A549 (cell line): Measurements from ENCODE around the gene CAMKK2. TPM values are rescaled to one million over a fixed set of nuclear protein-coding genes. Genes with fewer than 3 reads are reported as not detected.

ENCODE experiments used
- ATAC-seq, 2 experiments: fragments of 200-7000 bp in 1 of 2; fragments of >200 bp in 1 of 2; cut with Nextera tagmentation in 1 of 2; cut with Tn5 transposase in 1 of 2; 3 replicates each; pipeline versions ENCODE4 v1.8.0 to v1.9.1; 2018 to 2020; ENCODE audit warnings: mild to moderate bottlenecking in 1 of 2, moderate library complexity in 1 of 2
- CTCF ChIA-PET: fragments of 300-600 bp; sonication (Branson Sonifier 250); formaldehyde crosslinking; extraction: SDS; loops from one replicate; lab custom pipeline; 2021; ENCODE audit warnings: antibody characterized with exemption, inconsistent platforms; lab: Yijun Ruan, JAX
- POLR2A ChIA-PET: fragments of 350-600 bp; formaldehyde crosslinking; extraction: SDS; loops from one replicate; lab custom pipeline; 2021; ENCODE audit warnings: antibody characterized with exemption, inconsistent platforms; lab: Yijun Ruan, JAX
- DNase-seq, 2 experiments: peaks; one replicate each; pipeline versions ENCODE4 v3.0.0 to v3.0.0-alpha.2; 2011 to 2016; ENCODE audit warnings: low read depth in 1 of 2, low spot score in 1 of 2
- FAIRE-seq: peaks from 2 replicates; lab custom pipeline; 2011; peaks lifted over from hg19 to GRCh38; lab: Jason Lieb, UNC
- H3K27ac ChIP-seq, 2 experiments: fragments of >200 bp; sonication (Bioruptor Twin); formaldehyde crosslinking; 3 replicates each; pipeline ENCODE4 v1.5.1; 2016 to 2017
- H3K4me1 ChIP-seq: fragments of >200 bp; sonication (Bioruptor Twin); formaldehyde crosslinking; 3 replicates; pipeline ENCODE4 v1.6.1; 2016
- H3K4me2 ChIP-seq: fragments of >200 bp; sonication (Bioruptor Twin); formaldehyde crosslinking; 3 replicates; pipeline ENCODE4 v1.6.1; 2016
- H3K4me3 ChIP-seq: fragments of >200 bp; sonication (Bioruptor Twin); formaldehyde crosslinking; 3 replicates; pipeline ENCODE4 v1.5.1; 2016
- H3K9me3 ChIP-seq: fragments of >200 bp; sonication (Bioruptor Twin); formaldehyde crosslinking; 3 replicates; pipeline ENCODE4 v1.6.1; 2016
- CHD4 ChIP-seq: fragments of 200-600 bp; sonication (generic); IDR thresholded peaks from 2 replicates; pipeline ENCODE4 v1.6.1; 2016; ENCODE audit warnings: antibody characterized with exemption, mild to moderate bottlenecking, borderline replicate concordance
- EHF ChIP-seq: fragments of 250-450 bp; sonication (Bioruptor Pico); IDR thresholded peaks from 2 replicates; pipeline ENCODE4 v1.5.0; 2020; ENCODE audit warnings: mild to moderate bottlenecking
- HOXA7 ChIP-seq: fragments of 250-450 bp; sonication (Bioruptor Pico); IDR thresholded peaks from 2 replicates; pipeline ENCODE4 v1.5.0; 2020; ENCODE audit warnings: mild to moderate bottlenecking, moderate library complexity
- HOXB13 ChIP-seq: fragments of 250-450 bp; sonication (Bioruptor Pico); IDR thresholded peaks from 2 replicates; pipeline ENCODE4 v1.5.0; 2020; ENCODE audit warnings: low read depth, mild to moderate bottlenecking, moderate library complexity
- HOXB5 ChIP-seq: fragments of 250-450 bp; sonication (Bioruptor Pico); IDR thresholded peaks from 2 replicates; pipeline ENCODE4 v1.5.0; 2020; ENCODE audit warnings: mild to moderate bottlenecking, moderate library complexity
- JUN ChIP-seq, 2 experiments: fragments of >200 bp; sonication (Bioruptor Twin); formaldehyde crosslinking; IDR thresholded peaks; 2 replicates in 1 of 2; 3 replicates in 1 of 2; pipeline ENCODE4 v1.6.1; 2016 to 2017
- JUNB ChIP-seq: fragments of >200 bp; sonication (Bioruptor Twin); formaldehyde crosslinking; IDR thresholded peaks from 2 replicates; pipeline ENCODE4 v1.6.1; 2016
- MAZ ChIP-seq: fragments of 150-350 bp; IDR thresholded peaks from 2 replicates; pipeline ENCODE4 v1.6.1; 2014; ENCODE audit warnings: antibody characterized with exemption, low read depth, low read length, borderline replicate concordance
- NPAS2 ChIP-seq: fragments of 250-450 bp; sonication (Bioruptor Pico); IDR thresholded peaks from 2 replicates; pipeline ENCODE4 v1.8.0; 2022; ENCODE audit warnings: mild to moderate bottlenecking, moderate library complexity, borderline replicate concordance
- PHF8 ChIP-seq: fragments of 200-600 bp; sonication (generic); IDR thresholded peaks from 2 replicates; pipeline ENCODE4 v1.6.1; 2016; ENCODE audit warnings: low read depth, mild to moderate bottlenecking, antibody characterized with exemption, moderate library complexity, borderline replicate concordance
- POLR2A ChIP-seq: IDR thresholded peaks from 2 replicates; pipeline ENCODE4 v1.6.1; 2012; ENCODE audit warnings: mild to moderate bottlenecking, low read length
- ZC3H11A ChIP-seq: fragments of 450-650 bp; IDR thresholded peaks from 2 replicates; pipeline ENCODE4 v1.6.1; 2014; ENCODE audit warnings: antibody characterized with exemption, mild to moderate bottlenecking
- WGBS: methylation state at CpG from one replicate; pipeline ENCODE4 v1.1.6; 2017; ENCODE audit errors: missing lambda C conversion rate; 5-methylcytosine and 5-hydroxymethylcytosine counted together
- polyA minus RNA-seq: library from RNA; depleted of rRNA, polyadenylated mRNA; stranded (reverse); fragments of >200 nt; gene quantifications from 2 replicates; pipeline ENCODE4 v1.2.3, GENCODE V29; 2011; rRNA and poly(A)+ RNA removed
- polyA plus RNA-seq, 4 experiments: library from polyadenylated mRNA; depleted of rRNA in 3 of 4; stranded (reverse); fragments of >200 nt; fragmentation: RNase III in 1 of 4; extraction: RNeasy Plus Mini Kit Qiagen cat#74134 plus additional on column Dnase treatment in 1 of 4; gene quantifications; 2 replicates in 3 of 4; 3 replicates in 1 of 4; pipeline ENCODE4 v1.2.3, GENCODE V29; 2011 to 2017
- TF ChIP-seq, protein P1 (sequence below): fragments of 250-450 bp; sonication (Bioruptor Pico); IDR thresholded peaks from 2 replicates; pipeline ENCODE4 v1.5.0; 2021; ENCODE audit warnings: mild to moderate bottlenecking, moderate library complexity, borderline replicate concordance
- TF ChIP-seq, protein P2 (sequence below): IDR thresholded peaks from 2 replicates; pipeline ENCODE4 v1.6.1; 2012; ENCODE audit warnings: low read depth, borderline replicate concordance
- TF ChIP-seq, protein P3 (sequence below): fragments of 250-450 bp; sonication (Bioruptor Pico); IDR thresholded peaks from 2 replicates; pipeline ENCODE4 v1.5.0; 2020; ENCODE audit warnings: low read depth, mild to moderate bottlenecking, moderate library complexity
- TF ChIP-seq, protein P4 (sequence below): fragments of >200 bp; sonication (Bioruptor Twin); formaldehyde crosslinking; IDR thresholded peaks from 3 replicates; pipeline ENCODE4 v1.6.1; 2016
- TF ChIP-seq, protein P5 (sequence below): fragments of >200 bp; sonication (Bioruptor Twin); formaldehyde crosslinking; IDR thresholded peaks from 3 replicates; pipeline ENCODE4 v1.5.1; 2016

The CAMKK2 gene
- 24.8 and 25.9 TPM in 2 replicates for polyA plus RNA-seq (2011; rRNA removed)
- polyA plus RNA-seq (2012; cell fraction: cytosol; rRNA removed) = 25.4 and 31.2 TPM in 2 replicates
- 32.9 and 36.2 TPM in 2 replicates for polyA plus RNA-seq (2012; cell fraction: nucleus; rRNA removed)
- 15.3 to 16.5 TPM (median 16.3 TPM) in 3 replicates for polyA plus RNA-seq (2017; fragmentation: RNase III; extraction: RNeasy Plus Mini Kit Qiagen cat#74134 plus additional on column Dnase treatment)
- 29.4 and 32.4 TPM in 2 replicates for polyA minus RNA-seq

DNA sequence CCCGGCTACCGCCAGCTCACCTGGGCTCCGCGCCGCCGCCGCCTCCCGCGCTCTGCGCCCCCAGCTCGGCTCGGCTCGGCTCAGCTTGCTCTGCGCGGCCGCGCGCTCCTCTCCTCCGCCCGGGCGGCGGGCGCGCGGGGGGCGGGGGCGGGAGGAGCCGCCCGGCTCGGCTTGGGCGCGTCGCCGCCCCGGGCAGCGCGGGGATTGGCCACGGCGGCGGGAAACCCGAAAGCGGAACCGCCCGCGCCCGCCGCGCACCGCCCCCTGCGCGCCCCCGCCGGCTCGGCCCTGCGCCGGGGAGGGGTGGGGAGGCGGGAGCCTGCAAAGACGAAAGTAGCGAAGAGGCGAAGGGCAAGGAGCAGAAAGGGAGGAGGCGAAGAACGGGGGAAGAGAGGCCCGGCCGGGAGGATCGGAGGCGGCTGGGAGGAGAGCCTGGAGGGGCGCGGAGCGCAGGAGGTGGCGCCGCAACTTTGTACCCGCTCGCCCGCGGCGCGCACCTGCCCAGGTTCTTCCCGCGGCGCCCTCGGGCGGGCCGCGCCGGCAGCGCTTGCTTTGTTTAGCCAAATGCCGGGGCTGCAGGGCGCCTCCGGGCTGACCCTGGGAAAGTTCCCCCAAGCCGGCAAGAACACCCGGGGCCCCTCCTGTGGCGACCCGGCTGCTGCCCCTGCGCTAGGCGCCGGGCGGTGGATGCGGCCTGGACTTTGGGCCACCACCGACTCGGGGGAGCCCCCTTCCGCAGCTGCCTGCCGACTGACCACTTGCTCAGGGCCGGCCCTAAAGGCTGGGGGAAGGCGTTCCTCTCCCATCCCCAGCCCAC lies at the start of gene CAMKK2:
Gene CAMKK2, minus strand, starts transcription at position 92 of the 817 bp plus-strand sequence. CDS start 22,183 bp downstream, outside the sequence.
- TF ChIP-seq EHF (CRISPR knock-in tag) (0 out of 2 replicates have a peak, but pooled peaks have one; percentile 45), ZC3H11A (no peak), NPAS2 (no peak), HOXA7 (CRISPR knock-in tag) (no peak), HOXB5 (CRISPR knock-in tag) (0 out of 2 replicates have a peak, but pooled peaks have one; percentile 18), POLR2A (peak; percentile 38), MAZ (0 out of 2 replicates have a peak, but pooled peaks have one; percentile 81), JUNB (no peak), CHD4 (no peak), HOXB13 (CRISPR knock-in tag) (peak; percentile 43; the same call in 1 of the 2 replicates), PHF8 (peak; percentile 70; the same call in 1 of the 2 replicates), JUN (IDR thresholded peaks at IDR 0.05) (peak in 1 of 2 experiments; percentile 73; a peak in 3 of 5 replicates)
- TF ChIP-seq, protein P1, sequence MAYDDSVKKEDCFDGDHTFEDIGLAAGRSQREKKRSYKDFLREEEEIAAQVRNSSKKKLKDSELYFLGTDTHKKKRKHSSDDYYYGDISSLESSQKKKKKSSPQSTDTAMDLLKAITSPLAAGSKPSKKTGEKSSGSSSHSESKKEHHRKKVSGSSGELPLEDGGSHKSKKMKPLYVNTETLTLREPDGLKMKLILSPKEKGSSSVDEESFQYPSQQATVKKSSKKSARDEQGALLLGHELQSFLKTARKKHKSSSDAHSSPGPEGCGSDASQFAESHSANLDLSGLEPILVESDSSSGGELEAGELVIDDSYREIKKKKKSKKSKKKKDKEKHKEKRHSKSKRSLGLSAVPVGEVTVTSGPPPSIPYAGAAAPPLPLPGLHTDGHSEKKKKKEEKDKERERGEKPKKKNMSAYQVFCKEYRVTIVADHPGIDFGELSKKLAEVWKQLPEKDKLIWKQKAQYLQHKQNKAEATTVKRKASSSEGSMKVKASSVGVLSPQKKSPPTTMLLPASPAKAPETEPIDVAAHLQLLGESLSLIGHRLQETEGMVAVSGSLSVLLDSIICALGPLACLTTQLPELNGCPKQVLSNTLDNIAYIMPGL (CRISPR knock-in tag) = peak; percentile 33; the same call in 1 of the 2 replicates
- TF ChIP-seq, protein P2, sequence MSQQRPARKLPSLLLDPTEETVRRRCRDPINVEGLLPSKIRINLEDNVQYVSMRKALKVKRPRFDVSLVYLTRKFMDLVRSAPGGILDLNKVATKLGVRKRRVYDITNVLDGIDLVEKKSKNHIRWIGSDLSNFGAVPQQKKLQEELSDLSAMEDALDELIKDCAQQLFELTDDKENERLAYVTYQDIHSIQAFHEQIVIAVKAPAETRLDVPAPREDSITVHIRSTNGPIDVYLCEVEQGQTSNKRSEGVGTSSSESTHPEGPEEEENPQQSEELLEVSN = 0 out of 2 replicates have a peak, but pooled peaks have one; percentile 10
- TF ChIP-seq, protein P3, sequence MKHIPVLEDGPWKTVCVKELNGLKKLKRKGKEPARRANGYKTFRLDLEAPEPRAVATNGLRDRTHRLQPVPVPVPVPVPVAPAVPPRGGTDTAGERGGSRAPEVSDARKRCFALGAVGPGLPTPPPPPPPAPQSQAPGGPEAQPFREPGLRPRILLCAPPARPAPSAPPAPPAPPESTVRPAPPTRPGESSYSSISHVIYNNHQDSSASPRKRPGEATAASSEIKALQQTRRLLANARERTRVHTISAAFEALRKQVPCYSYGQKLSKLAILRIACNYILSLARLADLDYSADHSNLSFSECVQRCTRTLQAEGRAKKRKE (CRISPR knock-in tag) = no peak
- TF ChIP-seq, protein P4, sequence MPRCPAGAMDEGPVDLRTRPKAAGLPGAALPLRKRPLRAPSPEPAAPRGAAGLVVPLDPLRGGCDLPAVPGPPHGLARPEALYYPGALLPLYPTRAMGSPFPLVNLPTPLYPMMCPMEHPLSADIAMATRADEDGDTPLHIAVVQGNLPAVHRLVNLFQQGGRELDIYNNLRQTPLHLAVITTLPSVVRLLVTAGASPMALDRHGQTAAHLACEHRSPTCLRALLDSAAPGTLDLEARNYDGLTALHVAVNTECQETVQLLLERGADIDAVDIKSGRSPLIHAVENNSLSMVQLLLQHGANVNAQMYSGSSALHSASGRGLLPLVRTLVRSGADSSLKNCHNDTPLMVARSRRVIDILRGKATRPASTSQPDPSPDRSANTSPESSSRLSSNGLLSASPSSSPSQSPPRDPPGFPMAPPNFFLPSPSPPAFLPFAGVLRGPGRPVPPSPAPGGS = peak; percentile 64; the same call in 1 of the 3 replicates
- TF ChIP-seq, protein P5, sequence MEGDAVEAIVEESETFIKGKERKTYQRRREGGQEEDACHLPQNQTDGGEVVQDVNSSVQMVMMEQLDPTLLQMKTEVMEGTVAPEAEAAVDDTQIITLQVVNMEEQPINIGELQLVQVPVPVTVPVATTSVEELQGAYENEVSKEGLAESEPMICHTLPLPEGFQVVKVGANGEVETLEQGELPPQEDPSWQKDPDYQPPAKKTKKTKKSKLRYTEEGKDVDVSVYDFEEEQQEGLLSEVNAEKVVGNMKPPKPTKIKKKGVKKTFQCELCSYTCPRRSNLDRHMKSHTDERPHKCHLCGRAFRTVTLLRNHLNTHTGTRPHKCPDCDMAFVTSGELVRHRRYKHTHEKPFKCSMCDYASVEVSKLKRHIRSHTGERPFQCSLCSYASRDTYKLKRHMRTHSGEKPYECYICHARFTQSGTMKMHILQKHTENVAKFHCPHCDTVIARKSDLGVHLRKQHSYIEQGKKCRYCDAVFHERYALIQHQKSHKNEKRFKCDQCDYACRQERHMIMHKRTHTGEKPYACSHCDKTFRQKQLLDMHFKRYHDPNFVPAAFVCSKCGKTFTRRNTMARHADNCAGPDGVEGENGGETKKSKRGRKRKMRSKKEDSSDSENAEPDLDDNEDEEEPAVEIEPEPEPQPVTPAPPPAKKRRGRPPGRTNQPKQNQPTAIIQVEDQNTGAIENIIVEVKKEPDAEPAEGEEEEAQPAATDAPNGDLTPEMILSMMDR = peak; percentile 24; the same call in 1 of the 3 replicates
- peak; percentile 80 for ATAC-seq
- POLR2A ChIA-PET = interaction anchor here (0.7 to 1.6 kb wide), 4 partner anchors 11 to 56 kb away, joined by 3 to 5 read pairs (median 4); no protein-coding TSS in a partner anchor
- peak within 1 kb of the TSS; percentile 91 to 95 for H3K27ac ChIP-seq
- H3K4me1 ChIP-seq = peaks cover 13% of the 10 kb centered on the region
- H3K4me3 ChIP-seq = peak within 1 kb of the TSS; percentile 97
- H3K9me3 ChIP-seq = no peaks in the 10 kb centered on the region
- CTCF ChIA-PET = interaction anchor here (1.3 to 2.3 kb wide), 3 partner anchors 9 to 23 kb away, joined by 3 to 7 read pairs (median 3); no protein-coding TSS in a partner anchor
- no peak for FAIRE-seq
- peak; percentile 80 to 81 for DNase-seq
- WGBS = 2% methylated on average over 28 of the region's 104 CpGs
- H3K4me2 ChIP-seq = peak within 1 kb of the TSS; percentile 98
